Skeletal muscle satellite cell (primary cell): ENCODE results near the gene MYPN.

Source experiments
- H3K27me3 ChIP-seq: 2 replicates; pipeline ENCODE4 v1.7.0; 2013; ENCODE audit warnings: low read length; ENCODE audit not compliant: control insufficient read depth, insufficient read depth
- H3K36me3 ChIP-seq: 2 replicates; pipeline ENCODE4 v1.7.0; 2013; ENCODE audit warnings: mild to moderate bottlenecking, control low read depth, low read length; ENCODE audit not compliant: insufficient read depth
- H3K4me1 ChIP-seq: 2 replicates; pipeline ENCODE4 v1.7.0; 2013; ENCODE audit warnings: low read length; ENCODE audit not compliant: control insufficient read depth, insufficient read depth
- H3K4me2 ChIP-seq: 2 replicates; pipeline ENCODE4 v1.7.0; 2013; ENCODE audit warnings: mild to moderate bottlenecking, low read length
- H3K4me3 ChIP-seq: 2 replicates; pipeline ENCODE4 v1.7.0; 2013; ENCODE audit warnings: low read length
- H3K9ac ChIP-seq: 2 replicates; pipeline ENCODE4 v1.7.0; 2013; ENCODE audit warnings: mild to moderate bottlenecking, low read depth, low read length, moderate library complexity
- H3K9me3 ChIP-seq: replicated peaks from 2 replicates; pipeline ENCODE4 v1.7.0; 2013; ENCODE audit warnings: mild to moderate bottlenecking, control low read depth, low read length

The MYPN gene

GRCh38 chr10:68251625-68252495, 142.6 kb downstream of the MYPN start:
- H3K4me2 ChIP-seq, result no peak overlapping the region
- no peaks in the 10 kb centered on the region for H3K4me1 ChIP-seq
- no peaks in the 10 kb centered on the region for H3K36me3 ChIP-seq
- no peaks in the 10 kb centered on the region for H3K9me3 ChIP-seq
- no peak overlapping the region for H3K4me3 ChIP-seq
- H3K9ac ChIP-seq, result no peak overlapping the region
- H3K27me3 ChIP-seq, result peaks cover 30% of the 10 kb centered on the region

GRCh38 chr10:68253346-68253745, 144.1 kb downstream of the MYPN start:
- no peak overlapping the region for H3K9ac ChIP-seq
- no peaks in the 10 kb centered on the region for H3K4me1 ChIP-seq
- no peaks in the 10 kb centered on the region for H3K36me3 ChIP-seq
- peaks cover 26% of the 10 kb centered on the region for H3K27me3 ChIP-seq
- no peaks in the 10 kb centered on the region for H3K9me3 ChIP-seq
- no peak overlapping the region for H3K4me3 ChIP-seq
- H3K4me2 ChIP-seq, result no peak overlapping the region

DNA sequence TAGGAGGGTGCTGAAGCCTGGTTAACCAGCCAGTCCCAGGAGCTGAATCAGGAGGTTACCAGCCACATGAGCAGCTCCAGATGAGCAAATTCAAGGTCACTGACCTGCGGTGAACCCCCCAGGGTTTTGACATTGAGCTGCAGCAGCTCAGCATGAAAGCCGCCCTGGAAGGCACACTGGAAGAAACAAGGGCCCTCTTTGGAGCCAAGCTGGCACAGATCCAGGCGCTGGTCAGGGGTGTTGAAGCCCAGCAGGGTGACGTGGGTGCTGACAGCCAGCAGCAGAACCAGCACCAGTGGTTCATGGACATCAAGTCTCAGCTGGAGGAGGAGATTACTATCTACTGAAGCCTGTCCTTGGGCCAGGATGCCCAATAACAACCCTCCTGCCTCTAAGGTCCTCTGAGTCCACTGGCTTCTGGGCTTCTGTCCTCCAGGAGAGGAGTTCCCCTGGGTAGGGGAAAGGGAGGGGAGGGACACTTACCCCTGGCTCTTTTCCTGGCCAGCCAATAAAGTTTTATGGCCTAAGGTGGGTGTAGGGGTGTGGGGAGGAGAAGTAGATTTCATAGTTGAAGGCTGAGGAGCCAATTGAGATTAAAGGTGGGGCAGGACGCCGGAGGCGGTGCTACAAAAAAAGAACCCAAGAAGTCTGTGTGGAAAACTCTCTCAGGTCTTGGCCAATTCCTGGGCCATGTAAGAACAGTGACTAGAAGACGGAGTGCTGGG, 152.0 kb downstream of the MYPN start:
- H3K9ac ChIP-seq, result no peak overlapping the region
- peaks cover 3% of the 10 kb centered on the region for H3K27me3 ChIP-seq
- H3K4me1 ChIP-seq, result no peaks in the 10 kb centered on the region
- no peaks in the 10 kb centered on the region for H3K36me3 ChIP-seq
- H3K9me3 ChIP-seq, result no peaks in the 10 kb centered on the region
- no peak overlapping the region for H3K4me3 ChIP-seq
- H3K4me2 ChIP-seq, result no peak overlapping the region
